CD4-positive, alpha-beta T cell (primary cell): ENCODE results near the gene LGSN. TPM values are rescaled to one million over a fixed set of nuclear protein-coding genes. Genes with fewer than 3 reads are reported as not detected.
"Not testable (repeated sequence)": the region's sequence is repeated elsewhere in the genome, so short reads cannot be mapped to it uniquely, and the experiment has no call there.

Experiments
- ATAC-seq: fragments of 200-7000 bp; cut with Tn5 transposase; one replicate; pipeline ENCODE4 v1.10.0; 2022; ENCODE audit warnings: mild to moderate bottlenecking; ENCODE audit not compliant: poor library complexity
- CTCF ChIA-PET: fragments of 350-600 bp; sonication (Branson Sonifier 250); formaldehyde crosslinking; loops from one replicate; lab custom pipeline; 2021; ENCODE audit warnings: antibody characterized with exemption, inconsistent platforms; lab: Charles Lee
- POLR2A ChIA-PET: fragments of 350-600 bp; sonication (Branson Sonifier 250); formaldehyde crosslinking; loops from one replicate; lab custom pipeline; 2021; ENCODE audit warnings: antibody characterized with exemption, inconsistent platforms; lab: Charles Lee
- DNase-seq, 14 experiments: peaks; one replicate each; pipeline ENCODE4 v3.0.0-alpha.2; 2013 to 2020; ENCODE audit warnings: mixed read lengths in 2 of 14
- H3K27ac ChIP-seq, 2 donors: one replicate each; pipeline versions ENCODE4 v1.5.1 to v1.7.0; 2013; ENCODE audit warnings: low read length in 2 of 2, low read depth in 1 of 2, mild to moderate bottlenecking in 1 of 2
- H3K27me3 ChIP-seq, 2 experiments: 1 replicate in 1 of 2; 2 replicates in 1 of 2; pipeline versions ENCODE4 v1.6.1 to v1.7.0; 2013; ENCODE audit warnings: low read length in 2 of 2, control low read depth in 1 of 2, mild to moderate bottlenecking in 1 of 2, moderate library complexity in 1 of 2; ENCODE audit not compliant: insufficient read depth in 2 of 2, control insufficient read depth in 1 of 2
- H3K36me3 ChIP-seq: one replicate; pipeline ENCODE4 v1.6.1; 2013; ENCODE audit warnings: low read length, control low read depth; ENCODE audit not compliant: insufficient read depth
- H3K4me1 ChIP-seq: one replicate; pipeline ENCODE4 v1.6.1; 2013; ENCODE audit warnings: low read length, control low read depth; ENCODE audit not compliant: insufficient read depth
- H3K4me3 ChIP-seq: one replicate; pipeline ENCODE4 v1.5.1; 2013; ENCODE audit warnings: mild to moderate bottlenecking, low read length, moderate library complexity
- H3K9me3 ChIP-seq, 2 experiments: 1 replicate in 1 of 2; 2 replicates in 1 of 2; pipeline versions ENCODE4 v1.6.1 to v1.7.0; 2013; ENCODE audit warnings: low read length in 2 of 2, mild to moderate bottlenecking in 2 of 2, control low read depth in 1 of 2, moderate library complexity in 1 of 2; ENCODE audit not compliant: control insufficient read depth in 1 of 2, insufficient read depth in 1 of 2
- H3K27ac Mint-ChIP-seq: one replicate; pipeline ENCODE4 v1.8.0; 2020; ENCODE audit warnings: mixed read lengths
- H3K27me3 Mint-ChIP-seq: one replicate; pipeline ENCODE4 v1.8.0; 2021; ENCODE audit warnings: mixed read lengths
- H3K36me3 Mint-ChIP-seq: one replicate; pipeline ENCODE4 v1.8.0; 2021; ENCODE audit warnings: low read depth, mixed read lengths
- H3K4me1 Mint-ChIP-seq: one replicate; pipeline ENCODE4 v1.8.0; 2021; ENCODE audit warnings: low read depth, mixed read lengths
- H3K4me3 Mint-ChIP-seq: one replicate; pipeline ENCODE4 v1.8.0; 2020; ENCODE audit warnings: mild to moderate bottlenecking, mixed read lengths
- H3K9me3 Mint-ChIP-seq: one replicate; pipeline ENCODE4 v1.8.0; 2020; ENCODE audit warnings: mixed read lengths
- CTCF ChIP-seq: fragments of 200-600 bp; IDR thresholded peaks from one replicate; pipeline ENCODE4 v1.8.0; 2022; ENCODE audit warnings: antibody characterized with exemption, mild to moderate bottlenecking
- intact Hi-C, 2 experiments: fragments of 100-400 bp; cut with DNase I in 1 of 2; cut with micrococcal nuclease in 1 of 2; formaldehyde crosslinking; loops; one replicate each; pipeline versions ENCODE4 v1.15.1 to v1.9.0; 2023 to 2025; cut with DNase I, micrococcal nuclease
- total RNA-seq, 174 experiments: library from RNA in 2 of 174; stranded (reverse) in 2 of 174; gene quantifications; one replicate each; pipeline ENCODE4 v1.2.3 and lab custom pipeline; 2021 to 2026

LGSN gene
- total RNA-seq, 2 experiments from 2014 or later = not detected

GRCh38 chr6:63278916-63279315, 40.9 kb downstream of the LGSN start:
- Histone ChIP-seq H3K27me3 (no peaks in the 10 kb centered on the region), H3K36me3 (no peaks in the 10 kb centered on the region), H3K9me3 (peaks cover 0 to 10% of the 10 kb centered on the region in 2 experiments), H3K4me3 (no peak overlapping the region), H3K27ac (no peak overlapping the region), H3K4me1 (no peaks in the 10 kb centered on the region)
- ChIA-PET CTCF (no interaction called here), POLR2A (no interaction called here)
- H3K36me3 Mint-ChIP-seq = no peaks in the 10 kb centered on the region
- H3K4me3 Mint-ChIP-seq = no peak overlapping the region
- H3K27ac Mint-ChIP-seq = no peak overlapping the region
- no peaks in the 10 kb centered on the region for H3K9me3 Mint-ChIP-seq
- ATAC-seq (no peak), DNase-seq (no peak)
- H3K27me3 Mint-ChIP-seq = no peaks in the 10 kb centered on the region
- intact Hi-C loops = no loop called here
- TF ChIP-seq CTCF = no peak
- H3K4me1 Mint-ChIP-seq = no peaks in the 10 kb centered on the region

DNA sequence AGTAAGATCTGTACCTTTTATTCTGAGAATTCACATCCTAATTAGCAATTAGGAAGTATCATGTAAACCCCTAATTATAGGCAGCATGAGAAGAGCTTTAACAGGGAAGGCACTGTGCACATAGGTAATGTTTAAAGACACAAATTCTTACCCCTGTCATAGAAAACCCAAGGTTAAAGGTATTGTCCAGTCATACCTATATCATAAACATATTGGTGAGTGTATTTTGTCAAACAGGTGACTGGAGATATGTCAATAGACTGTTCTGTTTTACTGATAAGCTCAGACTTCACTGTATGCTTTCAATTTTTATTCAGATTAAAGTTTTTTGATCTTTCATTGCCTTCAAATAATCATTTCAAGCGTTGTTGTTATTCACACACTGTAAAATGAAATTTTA, 43.8 kb downstream of the LGSN start:
- POLR2A ChIA-PET = interaction anchor here (0.6 kb wide), 1 partner anchor 200 kb away, joined by 3 read pairs; no protein-coding TSS in a partner anchor

GRCh38 chr6:63274795-63275430, 44.9 kb downstream of the LGSN start:
- H3K27me3 Mint-ChIP-seq, H3K27ac ChIP-seq, H3K27me3 ChIP-seq, H3K9me3 Mint-ChIP-seq, H3K4me3 ChIP-seq, H3K36me3 ChIP-seq, intact Hi-C loops, H3K4me1 Mint-ChIP-seq, POLR2A ChIA-PET, H3K4me3 Mint-ChIP-seq, H3K27ac Mint-ChIP-seq, H3K36me3 Mint-ChIP-seq, DNase-seq, H3K4me1 ChIP-seq, ATAC-seq, CTCF ChIA-PET: not testable (repeated sequence)
- peaks cover 0 to 11% of the 10 kb centered on the region in 2 experiments for H3K9me3 ChIP-seq

More for the DNA sequence above, 43.8 kb downstream of the LGSN start:
- CTCF ChIA-PET = no interaction called here
- ATAC-seq (no peak), DNase-seq (no peak)
- no peaks in the 10 kb centered on the region for H3K27me3 ChIP-seq
- no peak overlapping the region for H3K4me3 Mint-ChIP-seq
- no peak overlapping the region for H3K4me3 ChIP-seq
- intact Hi-C loops = no loop called here
- H3K27ac ChIP-seq = no peak overlapping the region
- TF ChIP-seq CTCF = no peak
- H3K4me1 ChIP-seq = no peaks in the 10 kb centered on the region
- no peaks in the 10 kb centered on the region for H3K4me1 Mint-ChIP-seq
- no peak overlapping the region for H3K27ac Mint-ChIP-seq
- no peaks in the 10 kb centered on the region for H3K9me3 Mint-ChIP-seq
- H3K27me3 Mint-ChIP-seq = no peaks in the 10 kb centered on the region
- H3K36me3 ChIP-seq = no peaks in the 10 kb centered on the region
- H3K36me3 Mint-ChIP-seq = no peaks in the 10 kb centered on the region
- peaks cover 0 to 11% of the 10 kb centered on the region in 2 experiments for H3K9me3 ChIP-seq

GRCh38 chr6:63272397-63272796, 47.4 kb downstream of the LGSN start:
- no peaks in the 10 kb centered on the region for H3K27me3 ChIP-seq
- POLR2A ChIA-PET = no interaction called here
- Mint-ChIP-seq H3K27ac (no peak overlapping the region), H3K4me3 (no peak overlapping the region), H3K4me1 (no peaks in the 10 kb centered on the region), H3K36me3 (no peaks in the 10 kb centered on the region), H3K9me3 (no peaks in the 10 kb centered on the region), H3K27me3 (no peaks in the 10 kb centered on the region)
- CTCF ChIA-PET = no interaction called here
- no peaks in the 10 kb centered on the region for H3K36me3 ChIP-seq
- H3K4me1 ChIP-seq = no peaks in the 10 kb centered on the region
- no peak overlapping the region for H3K4me3 ChIP-seq
- H3K9me3 ChIP-seq = peaks cover 0 to 11% of the 10 kb centered on the region in 2 experiments
- TF ChIP-seq CTCF = no peak
- intact Hi-C loops = no loop called here
- ATAC-seq (no peak), DNase-seq (no peak)
- H3K27ac ChIP-seq = no peak overlapping the region
